Activated CD4-positive, alpha-beta T cell treated with anti-CD3 and anti-CD28 coated beads for 36 hours (primary cell): Measurements from ENCODE around the gene KCNN3. TPM values are rescaled to one million over a fixed set of nuclear protein-coding genes. Genes with fewer than 3 reads are reported as not detected.

Experiments
- ATAC-seq: fragments of 200-7000 bp; cut with Tn5 transposase; one replicate; pipeline ENCODE4 v1.10.0; 2021; ENCODE audit warnings: mild to moderate bottlenecking, moderate library complexity
- CTCF ChIA-PET: fragments of 350-600 bp; sonication (Branson Sonifier 250); formaldehyde crosslinking; loops from one replicate; lab custom pipeline; 2021; ENCODE audit warnings: antibody characterized with exemption; lab: Charles Lee
- POLR2A ChIA-PET: fragments of 350-600 bp; sonication (Branson Sonifier 250); formaldehyde crosslinking; loops from one replicate; lab custom pipeline; 2021; ENCODE audit warnings: antibody characterized with exemption, inconsistent platforms; lab: Charles Lee
- DNase-seq: peaks from one replicate; pipeline ENCODE4 v3.0.0-alpha.2; 2020
- H3K27ac Mint-ChIP-seq: one replicate; pipeline ENCODE4 v1.8.0; 2021; ENCODE audit warnings: mixed read lengths
- H3K27me3 Mint-ChIP-seq: one replicate; pipeline ENCODE4 v1.8.0; 2021; ENCODE audit warnings: mixed read lengths
- H3K36me3 Mint-ChIP-seq: one replicate; pipeline ENCODE4 v1.8.0; 2021; ENCODE audit warnings: low read depth, mixed read lengths
- H3K4me1 Mint-ChIP-seq: one replicate; pipeline ENCODE4 v1.8.0; 2021; ENCODE audit warnings: mixed read lengths
- H3K4me3 Mint-ChIP-seq: one replicate; pipeline ENCODE4 v1.8.0; 2021; ENCODE audit warnings: mild to moderate bottlenecking, moderate library complexity, mixed read lengths
- H3K9me3 Mint-ChIP-seq: one replicate; pipeline ENCODE4 v1.8.0; 2021; ENCODE audit warnings: low read depth, mixed read lengths
- intact Hi-C, 2 experiments: fragments of 100-400 bp; cut with DNase I in 1 of 2; cut with micrococcal nuclease in 1 of 2; formaldehyde crosslinking; loops; one replicate each; pipeline versions ENCODE4 v1.14.2 to v1.15.1; 2022 to 2024; cut with DNase I, micrococcal nuclease
- total RNA-seq, 2 experiments: library from RNA; stranded (reverse); gene quantifications; one replicate each; pipeline ENCODE4 v1.2.3, GENCODE V29; 2021

Gene KCNN3
- total RNA-seq, 2 experiments from 2014 or later, result 0.18 to 0.25 TPM

DNA sequence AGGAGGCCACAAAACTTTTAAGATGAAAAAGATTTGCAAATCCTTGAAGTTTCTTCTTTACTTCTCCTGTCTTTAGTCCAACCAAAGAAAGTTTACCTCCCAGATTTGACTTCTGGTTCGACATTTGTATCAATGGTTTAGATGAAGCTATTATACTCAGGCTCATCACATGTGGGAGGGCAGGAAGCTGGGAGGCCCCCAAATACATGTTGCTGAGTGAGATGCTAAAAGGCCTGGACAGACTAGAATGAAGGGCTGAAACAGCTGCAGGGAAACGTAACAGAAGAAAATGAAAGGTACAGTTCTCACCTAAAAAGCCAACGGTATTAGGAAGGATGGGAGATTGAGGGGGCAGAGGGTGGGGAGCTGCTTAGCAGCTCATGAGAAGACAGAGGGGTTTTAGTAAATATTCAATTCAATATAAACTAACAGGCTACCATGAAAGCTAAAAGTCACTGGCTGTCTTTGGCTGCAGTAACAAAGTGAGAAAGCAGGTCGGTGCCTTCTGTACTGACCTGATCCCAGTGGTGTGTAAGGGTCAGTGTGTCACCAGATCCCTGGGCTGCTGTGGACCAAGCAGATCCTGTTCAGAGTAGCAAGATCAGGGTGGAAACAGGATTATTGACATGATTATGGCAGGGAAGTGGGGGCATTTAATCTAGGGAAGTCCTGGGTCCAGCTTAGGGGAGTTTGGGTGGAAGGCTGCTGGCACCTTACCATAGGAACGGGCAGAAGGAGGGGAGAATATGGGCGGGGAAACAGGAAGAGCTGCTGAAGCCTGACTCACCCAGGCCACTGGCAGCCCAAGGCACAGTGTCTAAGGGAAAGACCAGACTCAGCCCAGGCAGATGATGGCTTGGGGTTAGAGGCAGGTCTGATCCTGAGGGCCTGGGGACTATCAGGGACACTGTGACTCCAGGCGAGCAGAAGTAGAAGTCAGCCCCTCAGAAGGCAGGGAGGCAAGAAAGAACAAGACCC, 60.4 kb downstream of the KCNN3 start:
- H3K9me3 Mint-ChIP-seq, result no peaks in the 10 kb centered on the region
- peak; percentile 22 for DNase-seq
- H3K4me1 Mint-ChIP-seq, result peaks cover 18% of the 10 kb centered on the region
- POLR2A ChIA-PET, result no interaction called here
- no peak overlapping the region for H3K4me3 Mint-ChIP-seq
- H3K36me3 Mint-ChIP-seq, result no peaks in the 10 kb centered on the region
- H3K27ac Mint-ChIP-seq, result peak overlapping the region; percentile 65
- intact Hi-C loops, result no loop called here
- CTCF ChIA-PET, result interaction anchor here (0.7 to 1.6 kb wide), 4 partner anchors 10 to 1277 kb away, joined by 3 to 5 read pairs (median 3); no protein-coding TSS in a partner anchor
- peaks cover 7% of the 10 kb centered on the region for H3K27me3 Mint-ChIP-seq
- ATAC-seq, result peak; percentile 70

DNA sequence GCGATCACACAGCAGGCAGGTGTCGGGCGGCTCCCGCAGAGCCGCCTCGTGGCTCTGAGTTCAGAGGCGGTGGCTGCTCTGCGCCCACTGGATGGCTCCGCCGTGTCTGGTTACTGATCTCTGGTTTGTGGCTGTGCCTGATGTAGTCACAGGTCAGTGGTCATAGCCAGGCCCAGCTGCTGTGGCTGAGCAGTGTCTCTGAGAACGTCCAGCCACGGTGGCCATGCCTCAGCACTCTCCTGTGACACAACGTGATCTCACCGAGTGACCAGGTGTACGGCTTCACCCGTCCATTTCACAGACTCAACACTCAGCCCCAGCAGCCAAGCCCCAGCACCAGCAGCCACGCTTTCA, 61.2 kb downstream of the KCNN3 start:
- ChIA-PET POLR2A (interaction anchor here (0.6 kb wide), 1 partner anchor 375 kb away, joined by 3 read pairs; no protein-coding TSS in a partner anchor), CTCF (interaction anchor here (0.7 to 1.6 kb wide), 2 partner anchors 139 to 1136 kb away, joined by 3 to 5 read pairs; no protein-coding TSS in a partner anchor)
- intact Hi-C loops, result no loop called here
- ATAC-seq (no peak), DNase-seq (no peak)
- Mint-ChIP-seq H3K27ac (peak overlapping the region; percentile 18), H3K9me3 (no peaks in the 10 kb centered on the region), H3K27me3 (peaks cover 13% of the 10 kb centered on the region), H3K36me3 (no peaks in the 10 kb centered on the region), H3K4me3 (no peak overlapping the region), H3K4me1 (peaks cover 18% of the 10 kb centered on the region)

DNA sequence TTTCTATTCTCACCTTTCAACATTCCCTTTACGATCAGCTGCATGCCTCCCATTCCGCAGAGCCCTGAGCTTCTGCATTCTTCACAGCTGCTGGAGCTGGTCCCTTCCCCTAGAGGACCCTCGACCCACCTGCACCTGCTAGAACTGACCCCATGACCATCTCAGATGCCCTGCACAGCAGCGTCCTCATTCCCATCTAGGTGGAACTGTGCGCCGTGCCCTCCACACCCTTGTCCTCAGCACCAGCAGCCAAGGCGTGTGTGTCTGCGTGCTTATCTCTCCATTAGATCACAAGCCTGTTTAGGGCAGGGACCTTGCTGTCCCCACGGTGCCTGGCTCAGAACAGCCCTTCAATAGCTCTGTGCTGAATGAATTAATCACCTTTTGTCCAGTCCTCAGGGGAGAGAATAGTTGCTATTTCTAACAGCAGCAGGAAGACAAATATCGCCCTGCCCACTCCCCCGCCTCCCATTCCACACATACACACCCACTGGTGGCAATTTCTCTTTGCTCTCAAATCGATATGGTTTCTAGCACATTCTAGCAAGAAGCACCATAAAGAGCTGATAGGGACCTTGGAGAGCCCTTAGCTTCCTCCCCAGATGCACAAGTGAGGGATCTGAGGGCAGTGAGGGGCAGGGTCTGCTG, 61.7 kb downstream of the KCNN3 start:
- intact Hi-C loops, result no loop called here
- H3K27ac Mint-ChIP-seq, result no peak overlapping the region
- ChIA-PET CTCF (interaction anchor here (0.7 to 1.6 kb wide), 4 partner anchors 12 to 1136 kb away, joined by 3 to 5 read pairs (median 3); no protein-coding TSS in a partner anchor), POLR2A (interaction anchor here (0.6 kb wide), 1 partner anchor 376 kb away, joined by 3 read pairs; no protein-coding TSS in a partner anchor)
- H3K9me3 Mint-ChIP-seq, result no peaks in the 10 kb centered on the region
- no peak overlapping the region for H3K4me3 Mint-ChIP-seq
- peaks cover 18% of the 10 kb centered on the region for H3K4me1 Mint-ChIP-seq
- peaks cover 16% of the 10 kb centered on the region for H3K27me3 Mint-ChIP-seq
- no peaks in the 10 kb centered on the region for H3K36me3 Mint-ChIP-seq
- DNase-seq (no peak), ATAC-seq (no peak)

DNA sequence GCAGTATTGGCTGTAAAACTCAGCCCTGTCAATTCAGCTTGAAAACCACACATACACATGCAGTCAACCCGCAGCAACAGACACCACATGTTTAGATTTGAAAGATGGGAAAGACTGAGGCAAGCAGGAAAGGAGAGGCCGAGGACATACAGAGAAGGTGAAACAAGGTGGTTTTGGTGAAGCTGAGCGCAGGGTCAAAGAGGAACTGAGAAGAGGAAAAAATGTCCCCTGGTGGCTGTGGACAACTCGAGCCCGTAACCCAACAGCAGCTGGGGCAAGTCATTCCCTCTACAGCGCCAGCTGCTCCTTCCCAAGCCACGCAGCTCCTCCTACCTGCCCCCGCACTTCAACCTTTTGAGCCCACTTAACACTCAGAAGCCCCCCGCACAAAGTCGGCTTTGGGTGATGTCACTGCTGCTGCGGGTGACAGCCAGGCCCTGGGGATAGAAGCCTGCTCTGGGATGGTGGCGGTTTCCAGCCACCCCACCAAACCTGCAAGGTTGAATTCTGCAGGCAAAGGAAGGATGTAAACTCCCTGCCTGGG, 63.0 kb downstream of the KCNN3 start:
- ChIA-PET CTCF (interaction anchor here (0.8 kb wide), 1 partner anchor 127 kb away, joined by 4 read pairs; no protein-coding TSS in a partner anchor), POLR2A (no interaction called here)
- Mint-ChIP-seq H3K4me1 (peaks cover 18% of the 10 kb centered on the region), H3K9me3 (no peaks in the 10 kb centered on the region), H3K27ac (no peak overlapping the region), H3K27me3 (peaks cover 16% of the 10 kb centered on the region), H3K4me3 (no peak overlapping the region), H3K36me3 (no peaks in the 10 kb centered on the region)
- DNase-seq, result no peak
- intact Hi-C loops, result no loop called here
- no peak for ATAC-seq

DNA sequence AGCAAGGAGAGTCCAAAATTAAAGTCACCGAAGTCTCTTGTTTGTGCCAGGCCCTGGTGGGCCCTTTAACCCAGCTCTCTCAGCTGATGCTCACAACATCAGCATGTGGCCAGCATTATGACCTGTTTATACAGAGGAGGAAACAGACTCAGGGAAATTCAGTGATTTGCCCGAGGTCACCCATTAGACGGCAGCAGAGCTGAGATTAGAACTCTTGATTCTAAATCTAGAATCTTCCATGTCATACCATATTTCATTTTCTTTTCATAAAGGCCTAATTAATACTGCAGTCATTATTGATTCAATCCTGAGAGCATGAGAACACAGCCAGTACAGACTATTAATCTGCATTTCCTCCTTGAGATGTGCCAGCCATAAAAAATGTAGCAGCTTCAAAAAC, 63.7 kb downstream of the KCNN3 start:
- DNase-seq (no peak), ATAC-seq (no peak)
- POLR2A ChIA-PET, result no interaction called here
- H3K27ac Mint-ChIP-seq, result no peak overlapping the region
- H3K4me3 Mint-ChIP-seq, result no peak overlapping the region
- no peaks in the 10 kb centered on the region for H3K9me3 Mint-ChIP-seq
- CTCF ChIA-PET, result no interaction called here
- no peaks in the 10 kb centered on the region for H3K36me3 Mint-ChIP-seq
- intact Hi-C loops, result no loop called here
- H3K27me3 Mint-ChIP-seq, result peaks cover 16% of the 10 kb centered on the region
- H3K4me1 Mint-ChIP-seq, result peaks cover 18% of the 10 kb centered on the region

DNA sequence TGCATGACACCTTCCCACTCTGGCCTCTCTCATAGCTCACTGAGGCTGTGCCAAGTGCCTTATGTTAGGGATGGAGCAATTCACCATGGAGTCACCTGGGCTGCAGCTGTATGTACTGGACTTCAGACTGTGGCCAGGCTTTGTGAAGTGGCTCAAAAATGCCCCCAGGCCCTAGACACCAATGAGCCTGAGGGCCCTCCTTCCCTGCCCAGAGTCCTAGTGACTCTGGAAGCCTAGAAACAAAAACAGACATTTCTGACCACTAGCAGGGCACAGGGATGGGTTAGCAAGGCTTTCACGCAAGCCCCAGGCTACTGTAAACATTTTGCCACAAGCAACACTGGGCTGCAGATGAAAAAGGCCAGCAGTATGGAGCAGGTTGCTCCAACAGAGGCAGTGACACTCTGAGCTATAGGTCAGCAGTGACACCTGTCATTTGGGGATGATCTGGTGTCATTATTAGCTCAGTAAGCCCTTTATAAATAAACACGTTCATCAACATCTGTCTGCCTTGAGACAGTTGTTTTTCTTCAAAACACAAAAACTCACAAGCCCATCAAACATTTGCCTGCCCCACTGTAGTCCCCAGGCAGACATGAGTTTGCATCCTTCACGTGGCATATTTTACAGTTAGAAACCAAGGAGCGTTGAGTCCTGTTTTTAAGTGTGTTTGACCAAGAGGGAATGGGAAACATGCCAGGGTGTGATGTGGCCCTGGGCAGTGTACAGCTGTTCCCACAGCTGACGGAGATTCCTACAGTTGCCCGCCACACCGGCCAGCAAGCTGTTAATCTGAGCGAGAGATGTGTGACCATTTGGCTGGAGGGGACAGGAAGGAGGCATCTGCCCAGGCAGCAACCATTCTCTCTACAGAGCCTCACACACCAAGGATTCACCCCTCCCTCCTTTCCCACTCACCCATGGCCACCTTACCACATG, 66.8 kb downstream of the KCNN3 start:
- DNase-seq (no peak), ATAC-seq (no peak)
- Mint-ChIP-seq H3K4me3 (no peak overlapping the region), H3K4me1 (no peaks in the 10 kb centered on the region), H3K27ac (no peak overlapping the region), H3K36me3 (no peaks in the 10 kb centered on the region), H3K27me3 (peaks cover 16% of the 10 kb centered on the region), H3K9me3 (no peaks in the 10 kb centered on the region)
- ChIA-PET POLR2A (no interaction called here), CTCF (interaction anchor here (1.3 to 1.5 kb wide), 5 partner anchors 12 to 134 kb away, joined by 3 to 8 read pairs (median 4); no protein-coding TSS in a partner anchor)
- intact Hi-C loops, result no loop called here

DNA sequence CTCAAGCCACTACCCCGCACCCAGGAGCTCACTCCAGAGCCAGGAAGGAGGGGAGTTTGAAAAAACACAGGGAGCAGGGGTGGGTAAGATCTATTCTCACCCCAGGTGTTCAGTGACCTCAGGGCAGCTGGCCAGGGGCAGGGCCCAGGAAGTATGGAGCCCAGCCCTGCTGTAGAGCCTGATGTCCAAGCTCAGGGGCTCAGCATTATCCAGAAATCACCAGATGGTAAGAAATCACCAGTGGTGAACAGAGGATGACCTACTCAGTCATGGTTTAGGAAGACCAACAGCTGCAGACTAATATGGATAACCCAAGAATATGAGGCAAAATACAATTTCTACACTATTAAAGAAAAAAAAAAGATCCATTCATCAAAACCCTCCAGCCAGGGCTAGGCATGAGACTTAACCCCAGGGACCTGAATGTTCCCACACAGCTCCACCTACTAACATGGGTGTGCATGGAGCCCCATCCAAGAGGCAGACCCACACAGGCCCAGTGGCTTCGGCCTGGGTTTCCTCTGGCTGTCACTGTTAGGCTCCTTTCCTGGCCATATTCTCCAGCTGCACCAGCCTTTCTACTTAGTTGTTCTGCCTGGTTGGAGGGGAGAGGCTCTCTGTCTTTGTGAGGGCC, 67.6 kb downstream of the KCNN3 start:
- no peak overlapping the region for H3K4me3 Mint-ChIP-seq
- H3K4me1 Mint-ChIP-seq, result no peaks in the 10 kb centered on the region
- H3K27ac Mint-ChIP-seq, result no peak overlapping the region
- CTCF ChIA-PET, result interaction anchor here (0.6 to 2.0 kb wide), 7 partner anchors 11 to 133 kb away, joined by 3 to 8 read pairs (median 4); no protein-coding TSS in a partner anchor
- DNase-seq (no peak), ATAC-seq (no peak)
- intact Hi-C loops, result no loop called here
- H3K36me3 Mint-ChIP-seq, result no peaks in the 10 kb centered on the region
- H3K27me3 Mint-ChIP-seq, result peaks cover 16% of the 10 kb centered on the region
- H3K9me3 Mint-ChIP-seq, result no peaks in the 10 kb centered on the region
- POLR2A ChIA-PET, result no interaction called here

DNA sequence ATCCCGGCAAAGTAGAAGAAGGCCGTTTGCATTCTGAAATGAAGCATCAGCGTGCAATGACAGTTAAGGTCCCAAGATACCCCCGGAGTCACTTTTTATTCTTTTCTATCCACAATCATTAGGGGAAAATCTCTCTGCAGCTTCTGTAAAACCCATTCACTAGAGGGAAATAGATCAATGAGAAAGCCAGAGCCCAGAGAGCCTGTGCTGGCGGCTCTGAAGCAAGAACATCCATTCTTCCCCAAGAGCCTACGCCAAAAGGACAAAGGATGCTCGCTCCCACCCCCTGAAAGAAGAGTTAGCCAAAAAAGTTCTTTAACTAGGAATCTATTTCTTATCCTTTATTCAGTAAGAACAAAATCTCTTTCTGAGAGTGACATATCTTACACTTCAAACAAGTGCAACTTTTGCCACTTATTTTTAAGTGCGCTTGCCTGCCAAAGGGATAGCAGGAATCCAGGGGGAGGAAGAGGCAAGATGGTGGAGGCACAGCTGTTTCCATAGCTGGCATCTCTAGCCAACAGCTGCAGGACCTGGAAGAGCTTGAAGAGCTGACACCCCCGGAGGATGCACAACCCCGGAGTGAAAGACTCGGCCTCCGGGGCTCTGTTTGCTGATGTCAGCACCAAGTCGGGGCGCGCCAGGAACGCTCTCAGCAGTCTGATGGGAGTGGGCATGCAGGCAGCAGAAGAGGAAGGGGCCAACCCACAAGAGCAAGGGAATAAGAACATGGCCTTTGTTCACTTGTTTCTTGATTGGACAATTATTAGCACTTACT, 68.7 kb downstream of the KCNN3 start:
- Mint-ChIP-seq H3K4me1 (peaks cover 2% of the 10 kb centered on the region), H3K36me3 (no peaks in the 10 kb centered on the region), H3K27ac (no peak overlapping the region), H3K27me3 (peaks cover 14% of the 10 kb centered on the region), H3K4me3 (no peak overlapping the region), H3K9me3 (no peaks in the 10 kb centered on the region)
- ChIA-PET POLR2A (no interaction called here), CTCF (interaction anchor here (1.3 to 2.0 kb wide), 4 partner anchors 12 to 132 kb away, joined by 4 to 8 read pairs (median 7); no protein-coding TSS in a partner anchor)
- DNase-seq (no peak), ATAC-seq (no peak)
- intact Hi-C loops, result no loop called here

DNA sequence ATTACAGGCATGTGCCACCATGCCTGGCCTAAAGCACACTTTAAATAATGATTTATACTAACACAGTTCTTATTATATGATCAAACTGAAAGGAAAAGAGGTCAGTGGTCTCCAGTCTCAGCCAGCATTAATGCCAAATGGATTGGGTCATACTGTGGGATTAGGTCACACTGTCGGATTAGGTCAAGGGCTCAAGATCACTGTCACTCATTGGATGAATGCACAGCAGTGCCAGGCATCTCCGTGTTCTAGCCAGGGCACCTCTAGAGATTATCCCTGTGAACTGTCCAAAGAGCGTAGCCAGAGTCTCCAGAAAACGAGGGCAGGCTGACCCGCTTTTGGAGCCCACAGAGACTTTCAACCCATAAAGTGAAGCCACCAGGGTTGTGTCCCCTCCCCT, 70.9 kb downstream of the KCNN3 start:
- ChIA-PET POLR2A (interaction anchor here (0.7 kb wide), 1 partner anchor 15 kb away, joined by 4 read pairs; no protein-coding TSS in a partner anchor), CTCF (interaction anchor here (0.6 to 1.1 kb wide), 3 partner anchors 8 to 64 kb away, joined by 3 to 4 read pairs (median 3); no protein-coding TSS in a partner anchor)
- Mint-ChIP-seq H3K4me1 (peaks cover 2% of the 10 kb centered on the region), H3K4me3 (no peak overlapping the region), H3K36me3 (no peaks in the 10 kb centered on the region), H3K9me3 (no peaks in the 10 kb centered on the region), H3K27me3 (peaks cover 4% of the 10 kb centered on the region), H3K27ac (no peak overlapping the region)
- intact Hi-C loops, result no loop called here
- DNase-seq (no peak), ATAC-seq (no peak)
